Thoracic aorta (tissue), 2 donors: ENCODE results near the gene HAND1. TPM values are rescaled to one million over a fixed set of nuclear protein-coding genes. Genes with fewer than 3 reads are reported as not detected.

Experiments
- ATAC-seq: fragments of 150-250 bp; one replicate; pipeline ENCODE4 v1.8.0; 2017; ENCODE audit warnings: low read depth; ENCODE audit not compliant: insufficient number of reproducible peaks, low FRiP score
- DNase-seq: peaks from one replicate; pipeline ENCODE4 v3.0.0-alpha.2; 2020; ENCODE audit warnings: low spot score
- H3K27ac ChIP-seq, 2 donors: fragments of 200-600 bp; sonication (generic); 1 replicate in 1 of 2; 2 replicates in 1 of 2; pipeline ENCODE4 v1.5.1; 2016; ENCODE audit warnings: mild to moderate bottlenecking in 2 of 2, moderate library complexity in 2 of 2
- H3K27me3 ChIP-seq: fragments of 200-600 bp; sonication (generic); replicated peaks from 2 replicates; pipeline ENCODE4 v1.6.0; 2016; ENCODE audit warnings: mild to moderate bottlenecking; ENCODE audit not compliant: insufficient read depth
- H3K36me3 ChIP-seq: fragments of 200-600 bp; sonication (generic); one replicate; pipeline ENCODE4 v1.5.1; 2016
- H3K4me1 ChIP-seq, 2 donors: fragments of 200-600 bp; sonication (generic); 1 replicate in 1 of 2; 2 replicates in 1 of 2; pipeline versions ENCODE4 v1.5.1 to v1.6.0; 2016; ENCODE audit warnings: low read depth in 2 of 2, mild to moderate bottlenecking in 1 of 2; ENCODE audit not compliant: control insufficient read depth in 1 of 2
- H3K4me3 ChIP-seq: fragments of 200-600 bp; sonication (generic); 2 replicates; pipeline ENCODE4 v1.5.1; 2016; ENCODE audit warnings: mild to moderate bottlenecking
- H3K9me3 ChIP-seq: fragments of 200-600 bp; sonication (generic); 2 replicates; pipeline ENCODE4 v1.5.1; 2016
- CTCF ChIP-seq: fragments of 200-600 bp; sonication (generic); IDR thresholded peaks from one replicate; pipeline ENCODE4 v1.5.1; 2019; ENCODE audit warnings: antibody characterized with exemption
- total RNA-seq, 2 donors: library from RNA; depleted of rRNA; stranded (reverse); fragments of >200 nt; gene quantifications; one replicate each; pipeline versions ENCODE4 v1.1.0 to v1.2.3, GENCODE V29; 2016

Gene HAND1
- total RNA-seq, 2 donors from 2014 or later: not detected

- DNase-seq (no peak), ATAC-seq (no peak)
- Histone ChIP-seq H3K27me3 (no peaks in the 10 kb centered on the region), H3K27ac (no peak overlapping the region), H3K4me3 (no peak overlapping the region), H3K9me3 (no peaks in the 10 kb centered on the region), H3K4me1 (no peaks in the 10 kb centered on the region), H3K36me3 (no peaks in the 10 kb centered on the region)
- no peak for TF ChIP-seq CTCF
Measured at GRCh38 chr5:154513669-154514084, 35.6 kb upstream of the HAND1 start.

- no peak overlapping the region for H3K4me3 ChIP-seq
- H3K4me1 ChIP-seq: no peaks in the 10 kb centered on the region
- H3K9me3 ChIP-seq: no peaks in the 10 kb centered on the region
- no peak for DNase-seq
- no peaks in the 10 kb centered on the region for H3K27me3 ChIP-seq
- no peak overlapping the region for H3K27ac ChIP-seq
- no peak for ATAC-seq
- no peaks in the 10 kb centered on the region for H3K36me3 ChIP-seq
- no peak for TF ChIP-seq CTCF
Measured at GRCh38 chr5:154511984-154512383, 34.0 kb upstream of the HAND1 start.

- ATAC-seq (no peak), DNase-seq (no peak)
- Histone ChIP-seq H3K9me3 (no peaks in the 10 kb centered on the region), H3K4me3 (no peak overlapping the region), H3K4me1 (no peaks in the 10 kb centered on the region), H3K36me3 (no peaks in the 10 kb centered on the region), H3K27me3 (no peaks in the 10 kb centered on the region), H3K27ac (no peak overlapping the region)
- no peak for TF ChIP-seq CTCF
Measured at GRCh38 chr5:154509784-154510555, 31.9 kb upstream of the HAND1 start.

- no peak for ATAC-seq
- Histone ChIP-seq H3K36me3 (no peaks in the 10 kb centered on the region), H3K4me1 (no peaks in the 10 kb centered on the region), H3K4me3 (no peak overlapping the region), H3K27ac (no peak overlapping the region), H3K9me3 (no peaks in the 10 kb centered on the region), H3K27me3 (no peaks in the 10 kb centered on the region)
- DNase-seq: no peak
- TF ChIP-seq CTCF: no peak
Measured at GRCh38 chr5:154508114-154508513, 30.1 kb upstream of the HAND1 start.

- no peak overlapping the region for H3K4me3 ChIP-seq
- no peaks in the 10 kb centered on the region for H3K36me3 ChIP-seq
- ATAC-seq (no peak), DNase-seq (no peak)
- no peaks in the 10 kb centered on the region for H3K27me3 ChIP-seq
- no peak overlapping the region for H3K27ac ChIP-seq
- H3K9me3 ChIP-seq: no peaks in the 10 kb centered on the region
- H3K4me1 ChIP-seq: no peaks in the 10 kb centered on the region
- no peak for TF ChIP-seq CTCF
Measured at GRCh38 chr5:154506716-154507080, 28.7 kb upstream of the HAND1 start.
